ENCODE data around the gene CIB4.

CIB4 gene

GRCh38 chr2:26559556-26559955 lies 81.6 kb downstream of the CIB4 start:
- no peak overlapping the region for H3K4me3 ChIP-seq (ENCODE audit: low read depth, low read length)
- TF ChIP-seq, protein P1, sequence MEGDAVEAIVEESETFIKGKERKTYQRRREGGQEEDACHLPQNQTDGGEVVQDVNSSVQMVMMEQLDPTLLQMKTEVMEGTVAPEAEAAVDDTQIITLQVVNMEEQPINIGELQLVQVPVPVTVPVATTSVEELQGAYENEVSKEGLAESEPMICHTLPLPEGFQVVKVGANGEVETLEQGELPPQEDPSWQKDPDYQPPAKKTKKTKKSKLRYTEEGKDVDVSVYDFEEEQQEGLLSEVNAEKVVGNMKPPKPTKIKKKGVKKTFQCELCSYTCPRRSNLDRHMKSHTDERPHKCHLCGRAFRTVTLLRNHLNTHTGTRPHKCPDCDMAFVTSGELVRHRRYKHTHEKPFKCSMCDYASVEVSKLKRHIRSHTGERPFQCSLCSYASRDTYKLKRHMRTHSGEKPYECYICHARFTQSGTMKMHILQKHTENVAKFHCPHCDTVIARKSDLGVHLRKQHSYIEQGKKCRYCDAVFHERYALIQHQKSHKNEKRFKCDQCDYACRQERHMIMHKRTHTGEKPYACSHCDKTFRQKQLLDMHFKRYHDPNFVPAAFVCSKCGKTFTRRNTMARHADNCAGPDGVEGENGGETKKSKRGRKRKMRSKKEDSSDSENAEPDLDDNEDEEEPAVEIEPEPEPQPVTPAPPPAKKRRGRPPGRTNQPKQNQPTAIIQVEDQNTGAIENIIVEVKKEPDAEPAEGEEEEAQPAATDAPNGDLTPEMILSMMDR (IDR thresholded peaks at IDR 0.05; ENCODE audit: insufficient read depth, low read depth, low read length, missing control alignments) = no peak
- no peak for DNase-seq (ENCODE audit: low read depth)

- H3K4me3 ChIP-seq (ENCODE audit: low read depth, low read length) = no peak overlapping the region
- TF ChIP-seq, protein P1 (IDR thresholded peaks at IDR 0.05; ENCODE audit: insufficient read depth, low read depth, low read length, missing control alignments) = no peak
- DNase-seq (ENCODE audit: low read depth) = no peak
Observed at GRCh38 chr2:26559044-26559405, 82.1 kb downstream of the CIB4 start.

GRCh38 chr2:26558271-26559043 lies 82.7 kb downstream of the CIB4 start:
- TF ChIP-seq, protein P1 (IDR thresholded peaks at IDR 0.05; ENCODE audit: insufficient read depth, low read depth, low read length, missing control alignments) = no peak
- no peak overlapping the region for H3K4me3 ChIP-seq (ENCODE audit: low read depth, low read length)
- no peak for DNase-seq (ENCODE audit: low read depth)

DNA sequence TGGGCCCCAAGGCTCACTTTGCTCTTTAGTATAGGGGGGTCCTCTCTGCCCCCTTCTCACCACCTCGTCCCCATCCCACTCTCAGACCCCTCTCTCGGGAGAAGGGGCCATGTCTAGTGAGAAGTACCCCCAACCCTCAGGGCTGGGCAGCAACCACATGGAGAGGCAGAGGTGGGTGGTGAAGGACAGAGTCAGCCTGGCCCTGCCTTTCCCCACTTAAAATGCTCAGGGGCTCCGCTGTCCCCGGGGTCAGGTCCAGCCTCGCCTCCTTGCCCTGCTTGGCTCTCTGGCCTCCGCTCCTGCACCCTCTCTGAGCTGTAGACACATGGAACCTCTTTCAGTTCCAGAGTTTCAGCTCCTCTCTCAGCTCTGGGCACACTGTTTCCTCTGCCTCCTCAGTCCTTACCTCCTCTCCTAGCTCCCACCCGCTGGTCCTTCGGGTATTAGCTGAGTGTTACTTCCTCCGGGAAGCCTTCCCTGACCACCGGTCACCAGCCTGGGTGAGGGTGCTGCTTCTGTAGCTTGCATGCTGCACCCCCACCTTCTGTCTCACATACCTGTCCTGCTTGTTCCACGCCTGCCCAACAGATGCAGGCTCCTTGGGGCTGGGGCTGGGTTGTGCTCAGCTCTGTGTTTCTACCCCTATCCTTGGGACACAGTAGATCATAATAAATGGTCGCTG lies 83.8 kb downstream of the CIB4 start:
- TF ChIP-seq, protein P1 (IDR thresholded peaks at IDR 0.05; ENCODE audit: insufficient read depth, low read depth, low read length, missing control alignments) = no peak
- no peak for DNase-seq (ENCODE audit: low read depth)
- no peak overlapping the region for H3K4me3 ChIP-seq (ENCODE audit: low read depth, low read length)

DNA sequence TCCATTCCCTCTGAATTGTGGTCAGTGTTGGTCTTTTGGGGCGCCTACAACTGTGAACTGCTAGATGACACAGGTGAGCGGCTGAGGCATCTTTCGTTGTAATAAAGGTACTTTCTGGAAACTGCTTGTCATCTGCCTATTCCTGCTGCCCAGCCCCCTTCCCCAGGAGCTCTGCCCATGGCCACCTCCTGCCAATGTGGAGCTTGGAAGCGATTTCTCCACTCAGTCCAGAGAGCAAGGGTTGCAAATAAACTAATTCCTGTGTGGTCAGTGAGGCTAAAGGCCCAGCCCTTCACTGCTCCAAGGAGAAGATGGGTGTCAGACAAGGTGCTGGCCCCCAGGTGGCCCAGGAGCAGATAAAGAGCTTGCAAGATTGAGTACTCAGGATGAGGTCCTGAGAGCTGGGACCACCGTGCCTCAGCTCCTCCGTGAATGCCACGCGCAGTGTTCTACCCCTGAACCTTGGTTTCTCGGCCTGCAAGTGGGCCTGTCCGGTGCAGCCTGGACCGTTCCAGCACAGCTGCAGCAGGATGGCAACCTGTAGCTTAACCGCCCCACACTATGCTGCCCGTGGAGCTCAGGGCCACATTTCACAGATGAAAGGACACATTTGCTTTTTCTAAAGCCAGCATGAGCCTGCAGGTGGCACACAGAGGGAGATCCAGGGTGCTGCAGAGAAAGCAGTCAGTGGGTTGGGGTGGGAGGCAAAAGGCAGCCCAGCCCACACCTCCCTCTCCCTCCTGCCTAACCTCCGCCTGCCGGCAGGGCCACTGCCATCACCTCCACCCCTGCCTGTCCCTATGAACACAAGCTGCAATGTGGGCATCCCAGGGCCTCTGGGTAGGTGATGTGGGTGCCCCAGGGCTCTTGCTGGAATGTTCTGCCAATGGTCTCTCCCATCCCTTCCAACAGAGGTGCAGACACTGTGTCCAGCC lies 84.6 kb downstream of the CIB4 start:
- H3K4me3 ChIP-seq (ENCODE audit: low read depth, low read length) = no peak overlapping the region
- TF ChIP-seq, protein P1 (IDR thresholded peaks at IDR 0.05; ENCODE audit: insufficient read depth, low read depth, low read length, missing control alignments) = no peak
- no peak for DNase-seq (ENCODE audit: low read depth)

DNA sequence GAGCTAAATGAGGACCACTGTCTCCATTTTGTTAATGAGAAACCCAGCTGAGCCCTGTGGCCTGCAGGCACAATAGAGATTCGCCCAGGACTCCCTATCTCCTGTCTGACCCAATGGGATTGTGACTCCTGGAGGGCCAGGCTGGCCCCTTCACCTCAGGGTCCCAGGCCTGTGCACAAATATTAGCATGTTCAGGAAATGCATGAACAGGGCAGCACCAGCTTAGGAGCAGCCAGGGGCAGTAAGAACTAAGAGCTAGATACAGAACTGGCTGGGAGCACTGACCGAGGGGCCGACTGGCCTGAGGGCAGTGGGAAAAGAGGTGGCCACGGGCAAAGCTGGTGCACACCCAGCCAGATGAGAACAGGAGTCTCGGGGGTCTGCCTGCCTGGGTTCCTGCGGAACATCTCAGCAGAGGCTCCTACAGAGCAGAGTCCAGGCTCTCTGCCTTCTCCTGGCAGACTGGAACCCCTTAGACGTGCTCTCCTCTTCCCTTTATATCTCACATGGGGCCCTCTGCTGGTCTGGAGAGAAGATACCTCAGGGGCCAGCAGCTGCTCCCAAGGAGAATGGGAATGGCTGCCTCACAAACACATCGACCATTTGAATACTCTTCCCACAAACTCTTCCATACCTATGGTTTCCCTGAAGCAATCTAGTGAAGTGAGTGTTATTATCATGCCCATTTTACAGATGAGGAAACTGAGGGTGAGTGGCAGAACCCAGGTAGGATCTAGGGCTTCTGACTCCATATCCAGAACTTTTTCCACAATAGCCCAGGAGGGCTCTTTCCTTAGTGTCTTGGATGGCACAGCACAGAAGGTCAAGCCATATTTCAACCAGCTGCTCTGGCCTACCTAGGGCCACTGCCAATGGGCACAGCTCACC lies 85.7 kb downstream of the CIB4 start:
- no peak for DNase-seq (ENCODE audit: low read depth)
- H3K4me3 ChIP-seq (ENCODE audit: low read depth, low read length) = no peak overlapping the region
- TF ChIP-seq, protein P1 (IDR thresholded peaks at IDR 0.05; ENCODE audit: insufficient read depth, low read depth, low read length, missing control alignments) = no peak
